A673 (cell line): ENCODE results near the gene TMEM72. TPM values are rescaled to one million over a fixed set of nuclear protein-coding genes. Genes with fewer than 3 reads are reported as not detected.

Experiments
- BruUV-seq: library from RNA; stranded (reverse); fragments of 400-500 nt; replicated peaks from 2 replicates; lab custom pipeline; 2021; lab: Mats Ljungman, UMichigan
- CTCF ChIA-PET: fragments of 300-600 bp; sonication (Branson Sonifier 250); formaldehyde crosslinking; loops from one replicate; lab custom pipeline; 2022; ENCODE audit warnings: antibody characterized with exemption; lab: Charles Lee
- POLR2A ChIA-PET: fragments of 300-600 bp; sonication (Branson Sonifier 250); formaldehyde crosslinking; loops from one replicate; lab custom pipeline; 2022; ENCODE audit warnings: antibody characterized with exemption; ENCODE audit not compliant: low non-redundant PET; lab: Charles Lee
- DNase-seq: peaks from one replicate; pipeline ENCODE4 v3.0.0-alpha.2; 2015; ENCODE audit warnings: low spot score
- H3K27ac ChIP-seq: fragments of 200-600 bp; sonication (generic); 2 replicates; pipeline ENCODE4 v1.5.1; 2016; ENCODE audit warnings: mixed run types, low read depth, mild to moderate bottlenecking, mixed read lengths, antibody characterized with exemption, low read length; ENCODE audit not compliant: poor library complexity, severe bottlenecking
- H3K27me3 ChIP-seq: fragments of 200-600 bp; sonication (generic); replicated peaks from 2 replicates; pipeline ENCODE4 v1.6.1; 2017; ENCODE audit warnings: mixed run types, low read depth, mild to moderate bottlenecking, mixed read lengths, antibody characterized with exemption, low read length; ENCODE audit not compliant: insufficient read depth, poor library complexity
- H3K36me3 ChIP-seq: fragments of 200-600 bp; sonication (generic); 2 replicates; pipeline ENCODE4 v1.6.1; 2016; ENCODE audit warnings: mixed run types, mild to moderate bottlenecking, mixed read lengths, antibody characterized with exemption, low read length; ENCODE audit not compliant: insufficient read depth, poor library complexity, severe bottlenecking
- H3K4me1 ChIP-seq: fragments of 200-600 bp; sonication (generic); 2 replicates; pipeline ENCODE4 v1.6.1; 2017; ENCODE audit warnings: mixed run types, mild to moderate bottlenecking, mixed read lengths, antibody characterized with exemption, low read length; ENCODE audit not compliant: insufficient read depth, poor library complexity, severe bottlenecking
- H3K4me3 ChIP-seq: fragments of 200-600 bp; sonication (generic); 2 replicates; pipeline ENCODE4 v1.5.1; 2016; ENCODE audit warnings: low read depth, mixed run types, mild to moderate bottlenecking, mixed read lengths, low read length; ENCODE audit not compliant: poor library complexity, severe bottlenecking
- H3K9me3 ChIP-seq: fragments of 200-600 bp; sonication (generic); 2 replicates; pipeline ENCODE4 v1.6.1; 2016; ENCODE audit warnings: mixed run types, low read depth, mild to moderate bottlenecking, mixed read lengths, antibody characterized with exemption, low read length; ENCODE audit not compliant: poor library complexity, severe bottlenecking
- CTCF ChIP-seq: fragments of 300-800, 200-600 bp; sonication (generic); conservative IDR thresholded peaks from 2 replicates; pipeline ENCODE4 v1.5.1; 2017; ENCODE audit warnings: low read depth, mild to moderate bottlenecking, antibody characterized with exemption, low read length, moderate library complexity, mixed read lengths
- EZH2 ChIP-seq: fragments of 200-600 bp; sonication (generic); IDR thresholded peaks from 2 replicates; pipeline ENCODE4 v1.6.1; 2017; ENCODE audit warnings: borderline replicate concordance, low read depth, mild to moderate bottlenecking, mixed read lengths, antibody characterized with exemption, low read length; ENCODE audit not compliant: poor library complexity, severe bottlenecking
- intact Hi-C: fragments of 100-400 bp; cut with micrococcal nuclease; formaldehyde crosslinking; loops from one replicate; pipeline ENCODE4 v1.10.0; 2022; ENCODE audit not compliant: unreplicated experiment
- total RNA-seq: library from RNA; stranded (reverse); gene quantifications from 2 replicates; pipeline ENCODE4 v1.2.3, GENCODE V29; 2021

Gene TMEM72
- total RNA-seq, 1 experiment from 2014 or later, result 0.80 TPM

GRCh38 chr10:44932517-44933450 is 21.6 kb downstream of the TMEM72 start:
- H3K36me3 ChIP-seq, result no peaks in the 10 kb centered on the region
- DNase-seq, result peak; percentile 79
- H3K27ac ChIP-seq, result no peak overlapping the region
- H3K9me3 ChIP-seq, result no peaks in the 10 kb centered on the region
- intact Hi-C loops, result loop anchor here (5.0 kb wide), 2 partner anchors 45 to 60 kb away; partner anchors contain the start of gene DEPP1
- no peak overlapping the region for H3K4me3 ChIP-seq
- no peaks in the 10 kb centered on the region for H3K27me3 ChIP-seq
- POLR2A ChIA-PET, result no interaction called here
- BruUV-seq, result no TSS peak
- peak; percentile 97 for TF ChIP-seq CTCF
- no peak for TF ChIP-seq EZH2
- no peaks in the 10 kb centered on the region for H3K4me1 ChIP-seq
- CTCF ChIA-PET, result interaction anchor here (0.7 to 1.3 kb wide), 5 partner anchors 14 to 75 kb away, joined by 3 to 10 read pairs (median 3); partner anchors contain the start of gene DEPP1

- no TSS peak for BruUV-seq
- no peaks in the 10 kb centered on the region for H3K27me3 ChIP-seq
- DNase-seq, result no peak
- TF ChIP-seq CTCF (no peak), EZH2 (no peak)
- H3K27ac ChIP-seq, result no peak overlapping the region
- H3K9me3 ChIP-seq, result no peaks in the 10 kb centered on the region
- H3K4me3 ChIP-seq, result no peak overlapping the region
- ChIA-PET CTCF (interaction anchor here (0.7 to 1.3 kb wide), 5 partner anchors 14 to 74 kb away, joined by 3 to 10 read pairs (median 3); partner anchors contain the start of gene DEPP1), POLR2A (no interaction called here)
- no peaks in the 10 kb centered on the region for H3K36me3 ChIP-seq
- no peaks in the 10 kb centered on the region for H3K4me1 ChIP-seq
- intact Hi-C loops, result loop anchor here (5.0 kb wide), 2 partner anchors 44 to 59 kb away; partner anchors contain the start of gene DEPP1
Observed at GRCh38 chr10:44933451-44934321, 22.5 kb downstream of the TMEM72 start.

GRCh38 chr10:44934416-44935200 is 23.5 kb downstream of the TMEM72 start:
- no peak for DNase-seq
- no TSS peak for BruUV-seq
- CTCF ChIA-PET, result no interaction called here
- no peaks in the 10 kb centered on the region for H3K27me3 ChIP-seq
- H3K4me3 ChIP-seq, result no peak overlapping the region
- POLR2A ChIA-PET, result no interaction called here
- no peaks in the 10 kb centered on the region for H3K4me1 ChIP-seq
- intact Hi-C loops, result loop anchor here (5.0 kb wide), 2 partner anchors 43 to 58 kb away; partner anchors contain the start of gene DEPP1
- TF ChIP-seq CTCF, result no peak
- no peak for TF ChIP-seq EZH2
- no peaks in the 10 kb centered on the region for H3K36me3 ChIP-seq
- H3K9me3 ChIP-seq, result no peaks in the 10 kb centered on the region
- no peak overlapping the region for H3K27ac ChIP-seq
